OCI-LY3 (cell line): ENCODE data around the gene TOB1.

Experiments used
- EZH2phosphoT487 ChIP-seq: fragments of 200-600 bp; shearing (Covaris generic); IDR thresholded peaks from 2 replicates; pipeline ENCODE4 v1.6.1; 2018; ENCODE audit warnings: antibody characterized with exemption, mixed run types, low read depth
- TF ChIP-seq, protein P1 (sequence below): fragments of 200-600, 300-600 bp; sonication (generic); IDR thresholded peaks from 2 replicates; pipeline ENCODE4 v1.5.1; 2014; ENCODE audit warnings: antibody characterized with exemption, low read length, low read depth

DNA sequence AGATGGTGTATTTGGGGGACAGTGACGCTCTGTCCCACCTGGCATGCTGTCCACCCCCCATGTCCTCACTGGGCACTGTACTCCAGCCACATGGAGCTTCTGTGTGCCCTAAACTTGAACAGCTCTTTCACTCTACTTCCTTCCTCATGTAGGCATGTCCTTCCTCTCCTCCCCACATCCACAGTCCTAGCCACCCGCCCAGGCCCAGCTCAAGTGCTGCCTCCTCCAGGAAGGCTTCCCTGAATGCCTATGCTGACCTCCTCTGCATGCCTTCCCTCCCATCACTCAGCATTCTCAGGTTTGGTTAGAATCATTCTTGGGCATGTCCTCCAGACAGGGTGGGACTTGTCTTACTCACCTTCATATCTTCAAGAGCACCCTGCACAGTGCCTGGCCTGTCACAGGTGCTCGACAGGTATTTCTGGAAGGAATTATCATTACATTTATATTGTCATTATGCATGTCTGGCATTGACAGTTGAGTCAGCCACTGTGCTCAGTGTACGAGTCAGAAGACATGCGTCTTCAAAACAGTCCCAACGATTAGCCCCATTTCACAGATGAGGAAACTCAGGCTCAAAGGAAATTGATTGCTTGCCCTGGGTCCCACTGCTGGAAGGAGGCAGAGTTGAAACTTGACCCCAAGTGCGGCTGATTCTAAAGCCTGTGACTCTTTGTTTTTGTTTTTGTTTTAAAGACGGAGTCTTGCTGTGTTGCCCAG, 42.1 kb upstream of the TOB1 start:
- TF ChIP-seq, protein P1, sequence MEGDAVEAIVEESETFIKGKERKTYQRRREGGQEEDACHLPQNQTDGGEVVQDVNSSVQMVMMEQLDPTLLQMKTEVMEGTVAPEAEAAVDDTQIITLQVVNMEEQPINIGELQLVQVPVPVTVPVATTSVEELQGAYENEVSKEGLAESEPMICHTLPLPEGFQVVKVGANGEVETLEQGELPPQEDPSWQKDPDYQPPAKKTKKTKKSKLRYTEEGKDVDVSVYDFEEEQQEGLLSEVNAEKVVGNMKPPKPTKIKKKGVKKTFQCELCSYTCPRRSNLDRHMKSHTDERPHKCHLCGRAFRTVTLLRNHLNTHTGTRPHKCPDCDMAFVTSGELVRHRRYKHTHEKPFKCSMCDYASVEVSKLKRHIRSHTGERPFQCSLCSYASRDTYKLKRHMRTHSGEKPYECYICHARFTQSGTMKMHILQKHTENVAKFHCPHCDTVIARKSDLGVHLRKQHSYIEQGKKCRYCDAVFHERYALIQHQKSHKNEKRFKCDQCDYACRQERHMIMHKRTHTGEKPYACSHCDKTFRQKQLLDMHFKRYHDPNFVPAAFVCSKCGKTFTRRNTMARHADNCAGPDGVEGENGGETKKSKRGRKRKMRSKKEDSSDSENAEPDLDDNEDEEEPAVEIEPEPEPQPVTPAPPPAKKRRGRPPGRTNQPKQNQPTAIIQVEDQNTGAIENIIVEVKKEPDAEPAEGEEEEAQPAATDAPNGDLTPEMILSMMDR: no peak
- no peak for TF ChIP-seq EZH2phosphoT487
